CD4-positive, CD25-positive, alpha-beta regulatory T cell (primary cell): ENCODE results near the gene SETD9. TPM values are rescaled to one million over a fixed set of nuclear protein-coding genes. Genes with fewer than 3 reads are reported as not detected.

Experiments used
- ATAC-seq, 2 donors: fragments of 150-1000 bp; cut with Tn5 transposase; one replicate each; pipeline ENCODE4 v1.10.0; 2021; ENCODE audit warnings: low read depth in 2 of 2, moderate number of reproducible peaks in 2 of 2, moderate library complexity in 1 of 2
- DNase-seq, 3 donors: peaks; one replicate each; pipeline versions ENCODE4 v3.0.0 to v3.0.0-alpha.2; 2012 to 2022; ENCODE audit warnings: mixed read lengths in 1 of 3
- H3K27ac ChIP-seq: one replicate; pipeline ENCODE4 v1.7.0; 2013; ENCODE audit warnings: mild to moderate bottlenecking, low read length; ENCODE audit not compliant: insufficient read depth, poor library complexity, severe bottlenecking
- H3K27me3 ChIP-seq: one replicate; pipeline ENCODE4 v1.7.0; 2013; ENCODE audit warnings: low read length; ENCODE audit not compliant: control insufficient read depth, insufficient read depth
- H3K36me3 ChIP-seq: one replicate; pipeline ENCODE4 v1.7.0; 2013; ENCODE audit warnings: mild to moderate bottlenecking, low read length, moderate library complexity; ENCODE audit not compliant: control insufficient read depth, insufficient read depth
- H3K4me1 ChIP-seq: 2 replicates; pipeline ENCODE4 v1.7.0; 2013; ENCODE audit warnings: mild to moderate bottlenecking, low read length; ENCODE audit not compliant: insufficient read depth, control insufficient read depth, poor library complexity, severe bottlenecking
- H3K4me3 ChIP-seq: one replicate; pipeline ENCODE4 v1.7.0; 2013; ENCODE audit warnings: low read depth, mild to moderate bottlenecking, low read length, moderate library complexity
- H3K9me3 ChIP-seq, 2 experiments: 1 replicate in 1 of 2; 2 replicates in 1 of 2; pipeline ENCODE4 v1.7.0; 2013; ENCODE audit warnings: low read length in 2 of 2, mild to moderate bottlenecking in 1 of 2, moderate library complexity in 1 of 2; ENCODE audit not compliant: control insufficient read depth in 2 of 2
- H3K27ac Mint-ChIP-seq, 3 donors: one replicate each; pipeline ENCODE4 v1.8.0; 2020 to 2022; ENCODE audit warnings: mild to moderate bottlenecking in 3 of 3, mixed read lengths in 3 of 3, moderate library complexity in 2 of 3
- H3K27me3 Mint-ChIP-seq: one replicate; pipeline ENCODE4 v1.8.0; 2022; ENCODE audit warnings: mild to moderate bottlenecking, mixed read lengths
- H3K36me3 Mint-ChIP-seq: one replicate; pipeline ENCODE4 v1.8.0; 2020; ENCODE audit warnings: mixed read lengths
- H3K4me1 Mint-ChIP-seq, 4 donors: one replicate each; pipeline ENCODE4 v1.8.0; 2020 to 2022; ENCODE audit warnings: mixed read lengths in 4 of 4, mild to moderate bottlenecking in 1 of 4
- H3K4me3 Mint-ChIP-seq, 4 donors: one replicate each; pipeline ENCODE4 v1.8.0; 2020 to 2022; ENCODE audit warnings: mild to moderate bottlenecking in 4 of 4, mixed read lengths in 4 of 4, moderate library complexity in 3 of 4
- H3K9me3 Mint-ChIP-seq, 7 donors: one replicate each; pipeline ENCODE4 v1.8.0; 2020 to 2022; ENCODE audit warnings: mixed read lengths in 7 of 7, mild to moderate bottlenecking in 3 of 7, moderate library complexity in 2 of 7
- polyA plus RNA-seq, 4 donors: library from polyadenylated mRNA; unstranded; fragments of 300-500 nt; fragmentation: Illumina TruSeq; gene quantifications; one replicate each; pipeline ENCODE4 v1.2.3, GENCODE V29; 2021
- total RNA-seq: library from RNA; stranded (reverse); gene quantifications from one replicate; pipeline ENCODE4 v1.2.3, GENCODE V29; 2022

Gene SETD9
- total RNA-seq, result 3.1 TPM
- 1 to 10 TPM; 4.3 to 6.1 (median 5.2) TPM for polyA plus RNA-seq

GRCh38 chr5:56909294-56910209 lies at the start of gene SETD9:
SETD9 (plus strand) TSS chr5:56909596; CDS start chr5:56909646, 50 bp downstream.
- peaks cover 0 to 3% (median 0%) of the 10 kb centered on the region in 7 donors for H3K9me3 Mint-ChIP-seq
- peaks cover 3% of the 10 kb centered on the region for H3K36me3 Mint-ChIP-seq
- Histone ChIP-seq H3K27me3 (peaks cover 3% of the 10 kb centered on the region), H3K4me1 (peaks cover 26% of the 10 kb centered on the region), H3K4me3 (peak within 1 kb of the TSS; percentile 96), H3K9me3 (no peaks in the 10 kb centered on the region), H3K36me3 (no peaks in the 10 kb centered on the region), H3K27ac (peak within 1 kb of the TSS; percentile 65)
- ATAC-seq (peak; percentile 81 to 86), DNase-seq (peak; percentile 74 to 96 (median 85))
- peak within 1 kb of the TSS; percentile 86 to 98 (median 92) for H3K4me3 Mint-ChIP-seq
- peaks cover 8 to 22% (median 18%) of the 10 kb centered on the region in 4 donors for H3K4me1 Mint-ChIP-seq
- peaks cover 16% of the 10 kb centered on the region for H3K27me3 Mint-ChIP-seq
- H3K27ac Mint-ChIP-seq, result peak within 1 kb of the TSS; percentile 84 to 93 (median 87)

- Histone ChIP-seq H3K9me3 (no peaks in the 10 kb centered on the region), H3K4me3 (no peak overlapping the region), H3K27me3 (no peaks in the 10 kb centered on the region), H3K4me1 (peaks cover 13% of the 10 kb centered on the region), H3K36me3 (peaks cover 94% of the 10 kb centered on the region), H3K27ac (no peak overlapping the region)
- Mint-ChIP-seq H3K27ac (no peak overlapping the region), H3K9me3 (no peaks in the 10 kb centered on the region), H3K36me3 (peaks cover 40% of the 10 kb centered on the region), H3K4me1 (peaks cover 29 to 36% (median 32%) of the 10 kb centered on the region in 4 donors), H3K27me3 (no peaks in the 10 kb centered on the region), H3K4me3 (peak overlapping the region in 1 of 4 donors; percentile 57)
- no peak for DNase-seq
- no peak for ATAC-seq
These were observed 47.4 kb upstream of the SETD9 start for GRCh38 chr5:56861893-56862485.

- Mint-ChIP-seq H3K36me3 (peaks cover 40% of the 10 kb centered on the region), H3K9me3 (no peaks in the 10 kb centered on the region), H3K4me3 (no peak overlapping the region), H3K4me1 (peaks cover 23 to 31% (median 27%) of the 10 kb centered on the region in 4 donors), H3K27ac (no peak overlapping the region), H3K27me3 (no peaks in the 10 kb centered on the region)
- Histone ChIP-seq H3K4me1 (peaks cover 6% of the 10 kb centered on the region), H3K36me3 (peaks cover 96% of the 10 kb centered on the region), H3K9me3 (no peaks in the 10 kb centered on the region), H3K27ac (no peak overlapping the region), H3K27me3 (no peaks in the 10 kb centered on the region), H3K4me3 (no peak overlapping the region)
- ATAC-seq (peak; percentile 37 to 39), DNase-seq (peak in 1 of 3 donors; percentile 15)
These were observed 46.5 kb upstream of the SETD9 start for GRCh38 chr5:56862909-56863308.

GRCh38 chr5:56871777-56872176 lies 37.6 kb upstream of the SETD9 start:
- Mint-ChIP-seq H3K4me3 (peak overlapping the region in 2 of 4 donors; percentile 6 to 44), H3K4me1 (peaks cover 23 to 39% (median 33%) of the 10 kb centered on the region in 4 donors), H3K27me3 (no peaks in the 10 kb centered on the region), H3K36me3 (peaks cover 44% of the 10 kb centered on the region), H3K9me3 (no peaks in the 10 kb centered on the region), H3K27ac (peak overlapping the region in 1 of 3 donors; percentile 1)
- H3K27ac ChIP-seq, result no peak overlapping the region
- H3K4me1 ChIP-seq, result peaks cover 4% of the 10 kb centered on the region
- no peaks in the 10 kb centered on the region for H3K27me3 ChIP-seq
- no peak for ATAC-seq
- no peak overlapping the region for H3K4me3 ChIP-seq
- peaks cover 96% of the 10 kb centered on the region for H3K36me3 ChIP-seq
- H3K9me3 ChIP-seq, result no peaks in the 10 kb centered on the region
- DNase-seq, result no peak

GRCh38 chr5:56873056-56873455 lies 36.3 kb upstream of the SETD9 start:
- Histone ChIP-seq H3K9me3 (no peaks in the 10 kb centered on the region), H3K27me3 (no peaks in the 10 kb centered on the region), H3K36me3 (peaks cover 97% of the 10 kb centered on the region), H3K27ac (no peak overlapping the region), H3K4me3 (no peak overlapping the region), H3K4me1 (peaks cover 4% of the 10 kb centered on the region)
- Mint-ChIP-seq H3K27me3 (no peaks in the 10 kb centered on the region), H3K4me1 (peaks cover 31 to 47% (median 39%) of the 10 kb centered on the region in 4 donors), H3K27ac (peak overlapping the region; percentile 28 to 90 (median 64)), H3K9me3 (no peaks in the 10 kb centered on the region), H3K36me3 (peaks cover 54% of the 10 kb centered on the region), H3K4me3 (peak overlapping the region in 1 of 4 donors; percentile 8)
- no peak for DNase-seq
- no peak for ATAC-seq

- no peaks in the 10 kb centered on the region for H3K9me3 Mint-ChIP-seq
- H3K4me3 ChIP-seq, result no peak overlapping the region
- no peak for ATAC-seq
- peaks cover 97% of the 10 kb centered on the region for H3K36me3 ChIP-seq
- H3K27me3 Mint-ChIP-seq, result no peaks in the 10 kb centered on the region
- peaks cover 59% of the 10 kb centered on the region for H3K36me3 Mint-ChIP-seq
- peaks cover 4% of the 10 kb centered on the region for H3K4me1 ChIP-seq
- no peaks in the 10 kb centered on the region for H3K27me3 ChIP-seq
- no peak overlapping the region for H3K27ac ChIP-seq
- no peak overlapping the region for H3K4me3 Mint-ChIP-seq
- H3K9me3 ChIP-seq, result no peaks in the 10 kb centered on the region
- no peak for DNase-seq
- peaks cover 24 to 49% (median 41%) of the 10 kb centered on the region in 4 donors for H3K4me1 Mint-ChIP-seq
- H3K27ac Mint-ChIP-seq, result peak overlapping the region in 1 of 3 donors; percentile 73
These were observed 33.1 kb upstream of the SETD9 start for GRCh38 chr5:56876327-56876726.

GRCh38 chr5:56881571-56881970 lies 27.8 kb upstream of the SETD9 start:
- Histone ChIP-seq H3K27me3 (no peaks in the 10 kb centered on the region), H3K9me3 (no peaks in the 10 kb centered on the region), H3K4me3 (no peak overlapping the region), H3K27ac (no peak overlapping the region), H3K4me1 (no peaks in the 10 kb centered on the region), H3K36me3 (peaks cover 99% of the 10 kb centered on the region)
- Mint-ChIP-seq H3K4me1 (peaks cover 6 to 38% (median 26%) of the 10 kb centered on the region in 4 donors), H3K36me3 (peaks cover 66% of the 10 kb centered on the region), H3K4me3 (no peak overlapping the region), H3K9me3 (no peaks in the 10 kb centered on the region), H3K27me3 (no peaks in the 10 kb centered on the region), H3K27ac (no peak overlapping the region)
- ATAC-seq (no peak), DNase-seq (no peak)
